SK-N-SH (cell line): ENCODE results near the gene OAS2.

Experiments
- FOSL2 ChIP-seq: IDR thresholded peaks from 2 replicates; pipeline ENCODE4 v1.4.0; 2012; ENCODE audit warnings: low read depth, mild to moderate bottlenecking, moderate library complexity, borderline replicate concordance
- FOXM1 ChIP-seq: IDR thresholded peaks from 2 replicates; pipeline ENCODE4 v1.4.0; 2012; ENCODE audit warnings: low read depth, mild to moderate bottlenecking
- POLR2AphosphoS5 ChIP-seq: IDR thresholded peaks from 2 replicates; pipeline ENCODE4 v1.6.1; 2012; ENCODE audit warnings: low read depth, low read length
- TF ChIP-seq, protein P1 (sequence below): fragments of 200-600 bp; sonication (generic); IDR thresholded peaks from 2 replicates; pipeline ENCODE4 v1.6.1; 2017; ENCODE audit warnings: antibody characterized with exemption, mild to moderate bottlenecking, moderate library complexity

DNA sequence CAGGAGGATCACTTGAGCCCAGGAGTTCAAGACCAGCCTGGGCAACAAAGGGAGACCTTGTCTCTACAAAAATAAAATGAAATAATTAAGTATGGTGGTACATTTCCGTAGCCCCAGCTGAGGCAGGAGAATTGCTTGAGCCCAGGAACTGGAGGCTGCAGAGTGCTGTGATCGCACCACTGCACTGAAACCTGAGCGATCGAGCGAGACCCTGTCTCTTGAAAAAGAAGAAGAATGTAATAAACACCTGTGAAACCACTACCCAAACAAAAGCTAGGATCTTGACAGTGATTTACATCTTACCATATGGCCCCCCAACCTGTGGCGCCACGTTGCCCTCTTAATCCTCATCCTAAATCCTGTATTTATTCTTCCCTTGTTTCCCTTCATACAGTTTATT, 72.5 kb downstream of the OAS2 start:
- TF ChIP-seq POLR2AphosphoS5: no peak
- TF ChIP-seq, protein P1, sequence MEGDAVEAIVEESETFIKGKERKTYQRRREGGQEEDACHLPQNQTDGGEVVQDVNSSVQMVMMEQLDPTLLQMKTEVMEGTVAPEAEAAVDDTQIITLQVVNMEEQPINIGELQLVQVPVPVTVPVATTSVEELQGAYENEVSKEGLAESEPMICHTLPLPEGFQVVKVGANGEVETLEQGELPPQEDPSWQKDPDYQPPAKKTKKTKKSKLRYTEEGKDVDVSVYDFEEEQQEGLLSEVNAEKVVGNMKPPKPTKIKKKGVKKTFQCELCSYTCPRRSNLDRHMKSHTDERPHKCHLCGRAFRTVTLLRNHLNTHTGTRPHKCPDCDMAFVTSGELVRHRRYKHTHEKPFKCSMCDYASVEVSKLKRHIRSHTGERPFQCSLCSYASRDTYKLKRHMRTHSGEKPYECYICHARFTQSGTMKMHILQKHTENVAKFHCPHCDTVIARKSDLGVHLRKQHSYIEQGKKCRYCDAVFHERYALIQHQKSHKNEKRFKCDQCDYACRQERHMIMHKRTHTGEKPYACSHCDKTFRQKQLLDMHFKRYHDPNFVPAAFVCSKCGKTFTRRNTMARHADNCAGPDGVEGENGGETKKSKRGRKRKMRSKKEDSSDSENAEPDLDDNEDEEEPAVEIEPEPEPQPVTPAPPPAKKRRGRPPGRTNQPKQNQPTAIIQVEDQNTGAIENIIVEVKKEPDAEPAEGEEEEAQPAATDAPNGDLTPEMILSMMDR: no peak
- TF ChIP-seq FOXM1: no peak
- TF ChIP-seq FOSL2: no peak
